HG02884 (cell line): Measurements from ENCODE around the gene NXPE4.
"Not testable (repeated sequence)": the region's sequence is repeated elsewhere in the genome, so short reads cannot be mapped to it uniquely, and the experiment has no call there.

Experiments
- ATAC-seq: cut with Tn5 transposase; IDR thresholded peaks from one replicate; pipeline ENCODE4 v1.9.1; 2021; ENCODE audit warnings: mild to moderate bottlenecking, moderate library complexity; ENCODE audit not compliant: unreplicated experiment

NXPE4 gene

DNA sequence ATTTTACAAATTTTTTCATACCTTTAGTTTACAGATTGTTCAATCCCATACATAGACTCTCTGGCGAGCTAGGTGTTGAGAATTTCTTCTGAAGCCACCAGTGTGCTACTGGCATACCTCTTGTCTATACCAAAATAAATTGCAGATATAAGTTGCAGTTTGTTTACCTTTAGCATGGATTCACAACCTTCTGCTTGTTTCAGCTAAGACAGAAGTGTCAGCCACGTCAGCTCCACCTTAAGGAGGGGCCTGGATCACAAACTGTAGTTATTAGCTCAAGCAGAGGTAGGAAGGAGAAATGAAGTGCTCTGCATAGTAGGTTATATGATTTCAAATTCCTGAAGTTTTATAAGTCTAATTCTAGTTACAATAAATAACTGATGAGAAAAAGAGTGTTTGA is at the start of gene NXPE4:
NXPE4 (minus strand) TSS at position 216 of the 400 bp plus-strand sequence. CDS start 1,027 bp downstream, outside the sequence.
- ATAC-seq, result no peak

DNA sequence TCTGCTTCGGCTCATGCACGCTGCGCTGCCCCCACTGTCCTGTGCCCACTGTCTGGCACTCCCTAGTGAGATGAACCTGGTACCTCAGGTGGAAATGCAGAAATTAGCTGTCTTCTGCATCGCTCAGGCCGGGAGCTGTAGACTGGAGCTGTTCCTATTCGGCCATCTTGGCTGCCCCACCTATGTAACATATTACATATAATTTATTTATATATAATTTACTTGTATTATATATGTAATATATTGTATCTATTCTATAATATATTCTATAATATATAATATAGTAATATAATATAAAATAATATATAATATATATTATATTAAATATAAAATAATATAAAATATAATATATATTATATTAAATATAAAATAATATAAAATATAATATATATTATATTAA is 43.9 kb upstream of the NXPE4 start:
- not testable (repeated sequence) for ATAC-seq

DNA sequence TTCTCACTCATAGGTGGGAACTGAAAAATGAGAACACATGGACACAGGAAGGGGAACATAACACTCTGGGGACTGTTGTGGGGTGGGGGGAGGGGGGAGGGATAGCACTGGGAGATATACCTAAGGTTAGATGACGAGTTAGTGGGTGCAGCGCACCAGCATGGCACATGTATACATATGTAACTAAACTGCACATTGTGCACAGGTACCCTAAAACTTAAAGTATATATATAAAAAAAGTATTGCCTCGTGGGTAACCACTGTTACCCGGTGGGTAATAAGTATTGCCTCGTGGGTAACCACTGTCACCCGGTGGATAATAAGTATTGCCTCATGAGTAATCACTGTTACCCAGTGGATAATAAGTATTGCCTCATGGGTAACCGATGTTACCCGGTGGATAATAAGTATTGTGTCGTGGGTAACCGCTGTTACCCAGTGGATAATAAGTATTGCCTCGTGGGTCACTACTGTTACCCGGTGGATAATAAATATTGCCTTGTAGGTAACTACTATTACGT is 35.9 kb upstream of the NXPE4 start:
- ATAC-seq, result not testable (repeated sequence)

DNA sequence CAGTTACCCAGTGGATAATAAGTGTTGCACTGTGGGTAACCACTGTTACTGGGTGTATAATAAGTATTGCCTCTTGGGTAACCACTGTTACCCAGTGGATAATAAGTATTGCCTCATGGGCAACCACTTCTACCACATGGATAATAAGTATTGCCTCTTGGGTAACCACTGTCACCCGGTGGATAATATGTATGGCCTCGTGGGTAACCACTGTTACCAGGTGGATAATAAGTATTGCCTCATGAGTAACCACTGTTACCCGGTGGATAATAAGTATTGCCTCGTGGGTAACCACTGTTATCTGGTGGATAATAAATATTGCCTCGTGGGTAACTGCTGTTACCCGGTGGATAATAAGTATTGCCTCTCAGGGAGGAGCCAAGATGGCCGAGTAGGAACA is 29.7 kb upstream of the NXPE4 start:
- ATAC-seq, result no peak

DNA sequence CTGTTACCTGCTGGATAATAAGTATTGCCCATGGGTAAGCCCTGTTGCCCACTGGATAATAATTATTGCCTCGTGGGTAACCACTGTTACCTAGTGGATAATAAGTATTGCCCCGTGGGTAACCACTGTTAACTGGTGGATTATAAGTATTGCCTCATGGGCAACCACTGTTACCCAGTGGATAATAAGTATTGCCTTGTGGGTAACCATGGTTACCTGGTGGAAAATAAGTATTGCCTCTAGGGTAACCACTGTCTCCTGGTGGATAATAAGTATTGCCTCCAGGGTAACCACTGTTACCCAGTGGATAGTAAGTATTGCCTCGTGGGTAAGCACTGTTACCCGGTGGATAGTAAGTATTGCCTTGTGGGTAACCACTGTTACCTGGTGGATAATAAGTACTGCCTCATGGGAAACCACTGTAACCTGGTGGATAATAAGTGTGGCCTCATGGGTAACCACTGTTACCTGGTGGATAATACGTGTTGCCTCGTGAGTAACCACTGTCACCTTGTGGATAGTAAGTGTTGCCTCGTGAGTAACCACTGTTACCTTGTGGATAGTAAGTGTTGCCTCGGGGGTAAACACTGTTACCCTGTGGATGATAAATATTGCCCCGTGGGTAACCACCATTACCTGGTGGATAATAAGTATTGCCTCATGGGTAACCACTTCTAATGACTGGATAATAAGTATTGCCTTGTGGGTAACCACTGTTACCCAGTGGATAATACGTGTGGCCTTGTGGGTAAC is 29.0 kb upstream of the NXPE4 start:
- no peak for ATAC-seq

DNA sequence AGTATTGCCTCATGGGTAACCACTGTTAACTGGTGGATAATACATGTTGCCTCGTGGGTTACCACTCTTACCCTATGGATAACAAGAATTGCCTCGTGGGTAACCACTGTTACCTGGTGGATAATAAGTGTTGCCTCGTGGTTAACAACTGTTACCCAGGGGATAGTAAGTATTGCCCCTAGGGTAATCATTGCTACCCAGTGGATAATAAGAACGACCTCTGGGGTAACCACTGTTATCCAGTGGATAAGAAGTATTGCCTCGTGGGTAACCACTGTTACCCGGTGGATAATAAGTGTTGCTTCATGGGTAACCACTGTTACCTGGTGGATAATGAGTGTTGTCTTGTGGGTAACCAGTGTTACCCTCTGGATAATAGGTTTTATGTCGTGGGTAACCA is 28.1 kb upstream of the NXPE4 start:
- no peak for ATAC-seq

DNA sequence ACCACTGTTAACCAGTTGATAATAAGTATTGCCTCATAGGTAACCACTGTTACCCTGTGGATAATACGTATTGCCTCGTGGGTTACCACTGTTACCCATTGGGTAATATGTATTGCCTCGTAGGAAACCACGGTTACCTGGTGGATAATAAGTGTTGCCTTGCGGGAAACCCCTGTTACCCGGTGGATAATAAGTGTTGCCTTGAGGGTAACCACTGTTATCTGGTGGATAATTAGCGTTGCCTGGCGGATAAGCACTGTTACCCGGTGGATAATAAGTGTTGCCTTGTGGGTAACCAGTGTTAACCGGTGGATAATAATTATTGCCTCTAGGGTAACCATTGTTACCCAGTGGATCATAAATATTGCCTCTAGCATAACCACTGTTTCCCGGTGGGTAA is 27.3 kb upstream of the NXPE4 start:
- ATAC-seq, result no peak

DNA sequence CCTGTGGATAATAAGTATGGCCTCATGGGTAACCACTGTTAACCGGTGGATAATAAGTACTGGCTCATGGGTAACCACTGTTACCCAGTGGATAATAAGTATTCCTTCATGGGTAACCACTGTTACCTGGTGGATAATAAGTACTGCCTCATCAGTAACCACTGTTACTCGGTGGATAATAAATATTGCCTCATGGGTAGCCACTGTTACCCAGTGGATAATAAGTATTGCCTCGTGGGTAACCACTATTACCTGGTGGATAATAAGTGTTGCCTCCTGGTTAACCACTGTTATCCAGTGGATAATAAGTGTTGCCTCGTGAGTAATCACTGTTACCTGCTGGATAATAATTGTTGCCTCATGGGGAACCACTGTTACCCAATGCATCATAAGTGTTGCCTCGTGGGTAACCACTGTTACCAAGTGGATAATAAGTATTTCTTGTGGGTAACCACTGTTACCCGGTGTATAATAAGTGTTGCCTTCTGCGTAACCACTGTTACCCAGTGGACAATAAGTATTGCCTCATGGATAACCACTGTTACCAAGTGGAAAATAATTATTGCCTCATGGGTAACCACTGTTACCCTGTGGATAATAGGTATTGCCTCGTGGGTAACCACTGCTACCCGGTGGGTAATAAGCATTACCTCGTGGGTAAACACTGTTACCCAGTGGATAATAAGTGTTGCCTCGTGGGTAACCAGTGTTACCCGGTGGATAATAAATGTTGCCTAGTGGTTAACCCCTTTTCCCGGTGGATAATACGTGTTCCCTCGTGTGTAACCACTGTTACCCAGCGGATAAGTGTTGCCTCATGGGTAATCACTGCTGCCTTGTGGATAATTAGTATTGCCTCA is 26.6 kb upstream of the NXPE4 start:
- no peak for ATAC-seq

DNA sequence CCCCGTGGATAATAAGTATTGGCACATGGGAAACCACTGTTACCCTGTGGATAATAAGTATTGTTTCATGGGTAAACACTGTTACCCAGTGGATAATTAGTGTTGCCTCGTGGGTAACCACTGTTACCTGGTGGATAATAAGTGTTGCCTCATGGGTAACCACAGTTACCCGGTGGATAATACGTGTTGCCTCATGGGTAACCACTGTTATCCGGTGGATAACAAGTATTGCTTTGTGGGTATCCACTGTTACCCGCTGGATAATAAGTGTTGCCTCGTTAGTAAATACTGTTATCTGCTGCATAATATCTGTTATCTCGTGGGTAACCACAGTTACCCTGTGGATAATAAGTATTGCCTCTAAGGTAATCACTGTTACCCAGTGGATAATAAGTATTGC is 25.5 kb upstream of the NXPE4 start:
- no peak for ATAC-seq

DNA sequence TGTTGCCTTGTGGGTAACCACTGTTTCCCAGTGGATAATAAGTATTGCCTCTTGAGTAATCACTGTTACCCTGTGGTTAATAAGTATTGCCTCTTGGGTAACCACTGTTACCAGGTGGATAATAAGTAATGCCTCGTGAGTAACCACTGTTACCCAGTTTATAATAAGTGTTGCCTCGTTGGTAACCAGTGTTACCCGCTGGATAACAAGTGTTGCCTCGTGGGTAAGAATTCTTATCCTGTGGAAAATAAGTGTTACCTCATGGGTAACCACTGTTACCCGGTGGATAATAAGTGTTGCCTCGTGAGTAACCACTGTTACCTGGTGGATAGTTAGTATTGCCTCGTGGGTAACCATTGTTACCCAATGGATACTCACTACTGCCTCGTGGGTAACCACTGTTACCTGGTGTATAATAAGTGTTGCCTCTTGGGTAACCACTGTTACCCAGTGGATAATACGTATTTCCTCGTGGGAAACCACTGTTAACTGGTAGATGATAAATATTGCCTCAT is 24.1 kb upstream of the NXPE4 start:
- no peak for ATAC-seq

DNA sequence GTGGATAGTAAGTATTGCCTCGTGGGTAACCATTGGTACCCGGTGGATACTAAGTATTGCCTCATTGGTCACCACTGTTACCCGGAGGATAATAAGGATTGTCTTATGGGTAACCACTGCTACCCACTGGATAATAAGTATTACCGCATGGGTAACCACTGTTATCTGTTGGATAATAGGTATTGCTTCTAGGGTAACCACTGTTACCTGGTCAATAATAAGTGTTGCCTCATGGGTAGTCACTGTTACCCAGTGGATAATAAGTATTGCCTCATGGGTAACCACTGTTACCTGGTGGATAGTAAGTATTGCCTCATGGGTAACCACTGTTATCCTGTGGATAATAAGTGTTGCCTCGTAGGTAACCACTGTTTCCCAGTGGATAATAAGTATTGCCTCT is 22.6 kb upstream of the NXPE4 start:
- ATAC-seq, result no peak

DNA sequence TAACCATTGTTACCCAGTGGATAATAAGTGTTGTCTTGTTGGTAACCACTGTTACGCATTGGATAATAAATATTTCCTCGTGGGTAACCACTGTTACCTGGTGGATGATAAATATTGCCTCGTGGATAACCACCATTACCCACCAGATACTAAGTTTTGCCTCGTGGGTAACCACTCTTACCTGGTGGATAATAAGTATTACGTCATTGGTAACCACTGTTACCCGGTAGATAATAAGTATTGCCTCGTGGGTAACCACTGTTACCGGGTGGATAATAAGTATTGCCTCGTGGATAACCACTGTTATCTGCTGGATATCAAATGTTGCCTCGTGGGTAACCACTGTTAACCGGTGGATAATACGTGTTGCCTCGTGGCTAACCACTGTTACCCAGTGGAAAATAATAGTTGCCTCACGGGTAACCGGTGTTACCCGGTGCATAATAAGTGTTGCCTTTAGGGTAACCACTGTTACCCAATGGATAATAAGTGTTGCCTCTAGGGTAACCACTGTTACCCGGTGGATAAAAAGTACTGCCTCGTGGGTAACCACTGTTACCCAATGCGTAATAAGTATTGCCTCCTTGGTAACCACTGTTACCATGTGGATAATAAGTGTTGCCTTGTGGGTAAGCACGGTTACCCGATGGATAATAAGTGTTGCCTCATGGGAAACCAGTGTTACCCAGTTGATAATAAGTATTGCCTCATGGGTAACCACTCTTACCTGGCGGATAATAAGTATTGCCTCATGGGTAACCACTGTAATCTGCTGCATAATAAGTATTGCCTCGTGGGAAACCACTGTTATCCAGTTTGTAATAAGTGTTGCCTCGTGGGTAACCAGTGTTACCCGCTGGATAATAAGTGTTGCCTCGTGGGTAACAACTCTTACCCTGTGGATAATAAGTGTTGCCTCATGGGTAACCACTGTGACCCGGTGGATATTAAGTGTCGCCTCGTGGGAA is 21.9 kb upstream of the NXPE4 start:
- ATAC-seq, result no peak

DNA sequence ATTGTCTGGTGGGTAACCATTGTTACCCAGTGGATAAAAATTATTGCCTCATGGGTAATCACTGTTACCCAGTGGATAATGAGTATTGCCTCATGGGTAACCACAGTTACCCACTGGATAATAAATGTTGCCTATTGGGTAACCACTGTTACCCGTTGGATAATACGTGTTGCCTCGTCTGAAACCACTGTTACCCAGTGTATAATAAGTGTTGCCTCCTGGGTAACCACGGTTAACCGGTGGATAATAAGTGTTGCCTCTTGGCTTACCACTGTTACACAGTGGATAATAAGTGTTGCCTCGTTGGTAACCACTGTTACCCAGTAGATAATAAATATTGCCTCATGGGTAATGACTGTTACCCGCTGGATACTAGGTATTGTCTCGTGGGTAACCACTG is 20.9 kb upstream of the NXPE4 start:
- no peak for ATAC-seq

DNA sequence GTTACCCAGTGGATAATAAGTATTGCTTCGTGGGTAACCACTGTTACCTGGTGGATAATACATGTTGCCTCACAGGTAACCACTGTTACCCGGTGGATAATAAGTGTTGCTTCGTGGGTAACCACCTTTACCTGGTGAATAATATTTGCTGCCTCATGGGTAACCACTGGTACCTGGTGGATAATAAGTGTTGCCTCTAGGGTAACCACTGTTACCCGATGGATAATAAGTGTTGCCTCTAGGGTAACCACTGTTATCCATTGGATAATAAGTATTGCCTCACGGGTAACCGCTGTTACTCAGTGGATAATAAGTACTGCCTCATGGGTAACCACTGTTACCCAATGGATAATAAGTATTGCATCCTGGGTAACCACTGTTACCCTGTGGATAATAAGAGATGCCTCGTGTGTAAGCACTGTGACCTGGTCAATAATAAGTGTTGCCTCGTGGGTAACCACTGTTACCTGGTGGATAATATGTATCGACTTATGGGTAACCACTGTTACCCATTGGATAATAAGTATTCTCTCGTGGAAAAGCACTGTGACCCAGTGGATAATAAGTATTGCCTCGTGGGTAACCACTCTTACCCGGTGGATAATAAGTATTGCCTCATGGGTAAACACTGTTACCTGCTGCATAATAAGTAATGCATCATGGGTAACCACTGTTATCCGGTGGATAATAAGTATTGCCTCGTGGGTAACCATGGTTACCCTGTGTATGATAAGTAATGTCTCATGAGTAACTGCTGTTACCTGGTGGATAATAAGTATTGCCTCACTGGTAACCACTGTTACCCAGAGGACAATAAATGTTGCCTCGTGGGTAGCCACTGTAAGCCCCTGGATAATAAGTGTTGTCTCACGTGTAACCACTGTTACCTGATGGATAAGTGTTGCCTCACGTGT is 20.1 kb upstream of the NXPE4 start:
- no peak for ATAC-seq

DNA sequence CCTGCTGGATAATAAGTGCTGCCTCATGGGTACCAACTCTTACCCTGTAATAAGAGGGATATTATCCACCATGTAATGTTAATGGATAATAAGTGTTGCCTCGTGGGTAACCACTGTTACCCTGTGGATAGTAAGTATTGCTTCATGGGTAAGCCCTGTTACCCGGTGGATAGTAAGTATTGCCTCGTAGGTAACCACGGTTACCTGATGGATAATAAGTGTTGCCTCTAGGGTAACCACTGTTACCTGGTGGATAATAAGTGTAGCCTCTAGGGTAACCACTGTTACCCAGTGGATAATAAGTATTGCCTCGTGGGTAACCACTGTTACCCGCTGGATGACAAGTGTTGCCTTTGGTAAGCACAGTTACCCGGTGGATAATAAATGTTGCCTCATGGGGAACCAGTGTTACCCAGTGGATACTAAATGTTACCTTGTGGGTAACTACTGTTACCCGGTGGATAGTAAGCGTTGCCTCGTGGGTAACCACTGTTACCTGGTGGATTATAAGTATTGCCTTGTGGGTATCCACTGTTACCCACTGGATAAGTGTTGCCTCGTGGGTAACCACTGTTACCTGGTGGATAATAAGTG is 18.6 kb upstream of the NXPE4 start:
- ATAC-seq, result no peak

DNA sequence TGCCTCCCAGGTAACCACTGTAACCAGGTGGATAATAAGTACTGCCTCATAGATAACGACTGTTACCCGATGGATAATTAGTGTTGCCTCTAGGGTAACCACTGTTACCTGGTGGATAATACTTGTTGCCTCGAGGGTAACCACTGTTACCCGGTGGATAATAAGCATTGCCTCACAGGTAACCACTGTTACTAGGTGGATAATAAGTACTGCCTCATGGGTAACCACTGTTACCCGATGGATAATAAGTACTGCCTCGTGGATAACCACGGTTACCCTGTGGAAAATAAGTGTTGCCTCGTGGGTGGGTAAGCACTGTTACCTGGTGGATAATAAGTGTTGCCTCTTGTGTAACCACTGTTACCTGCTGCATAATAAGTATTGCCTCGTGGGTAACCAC is 17.5 kb upstream of the NXPE4 start:
- ATAC-seq, result not testable (repeated sequence)

DNA sequence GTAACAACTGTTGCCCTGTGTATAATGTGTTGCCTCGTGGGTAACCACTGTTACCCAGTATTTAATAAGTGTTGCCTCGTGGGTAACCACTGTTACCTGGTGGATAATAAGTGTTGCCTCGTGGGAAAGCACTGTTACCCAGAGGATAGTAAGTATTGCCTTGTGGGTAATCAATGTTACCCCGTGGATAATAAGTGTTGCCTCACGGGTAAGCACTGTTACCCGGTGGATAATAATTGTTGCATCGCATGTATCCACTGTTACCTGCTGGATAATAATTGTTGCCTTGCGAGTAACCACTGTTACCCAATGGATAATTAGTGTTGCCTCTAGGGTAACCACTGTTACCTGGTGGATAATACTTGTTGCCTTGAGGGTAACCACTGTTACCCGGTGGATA is 17.1 kb upstream of the NXPE4 start:
- no peak for ATAC-seq

DNA sequence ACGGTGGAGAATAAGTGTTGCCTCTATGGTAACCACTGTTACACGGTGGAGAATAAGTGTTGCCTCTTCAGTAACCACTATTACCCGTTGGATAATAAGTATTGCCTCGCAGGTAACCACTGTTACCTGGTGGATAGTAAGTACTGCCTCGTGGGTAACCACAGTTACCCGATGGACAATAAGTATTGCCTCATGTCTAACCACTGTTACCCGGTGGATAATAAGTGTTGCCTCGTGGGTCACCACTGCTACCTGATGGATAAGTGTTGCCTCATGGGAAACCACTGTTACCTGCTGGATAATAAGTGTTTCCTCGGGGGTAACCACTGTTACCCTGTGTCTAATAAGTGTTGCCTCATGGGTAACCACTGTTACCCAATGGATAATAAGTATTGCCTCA is 16.6 kb upstream of the NXPE4 start:
- ATAC-seq, result not testable (repeated sequence)
